IPS DF 4.7 (cell line): ENCODE measurements around the gene KIF2A.
A peak's percentile ranks its signal among the peaks of the same experiment; 100 is the strongest.

Source experiments
- DNase-seq: peaks from one replicate; pipeline ENCODE4 v3.0.0-alpha.2; 2013; ENCODE audit warnings: low spot score; ENCODE audit errors: extremely low read depth

Gene KIF2A

DNA sequence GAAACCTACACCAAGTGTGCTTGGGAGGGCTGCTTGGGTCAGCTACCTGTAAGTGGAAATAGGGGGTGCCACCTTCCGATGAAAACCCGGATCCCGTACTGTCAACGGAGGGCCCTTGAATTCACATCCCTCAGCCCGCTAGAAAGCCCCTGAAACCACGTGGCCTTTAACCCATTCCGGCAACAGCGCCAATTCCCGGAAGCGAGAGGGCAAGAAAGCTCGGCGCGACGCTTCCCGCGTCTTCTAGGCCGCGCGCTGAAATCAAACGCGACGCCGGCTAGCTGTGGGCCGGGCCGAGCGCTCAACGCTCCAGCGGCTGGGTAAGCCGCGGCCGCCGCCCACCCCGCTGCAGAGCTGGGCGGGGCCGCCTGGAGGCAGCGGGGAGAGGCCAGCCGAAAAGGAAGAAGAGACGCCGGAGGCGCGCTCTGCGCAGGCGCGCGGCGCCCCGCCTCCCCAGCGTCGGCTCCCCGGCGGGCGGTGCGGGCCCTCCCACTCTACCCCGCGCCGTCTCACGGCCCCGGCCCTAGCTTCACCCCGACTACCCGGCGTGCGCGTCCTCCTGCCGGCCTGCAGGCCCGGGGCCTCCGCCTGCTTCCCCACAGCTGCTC lies at the start of gene KIF2A:
KIF2A (plus strand) TSS at position 492 of the 608 bp plus-strand sequence. CDS start 267 bp downstream, outside the sequence.
- DNase-seq: peak; percentile 64

- DNase-seq: no peak
Observed at GRCh38 chr5:62257020-62257367, 49.0 kb upstream of the KIF2A start.

GRCh38 chr5:62258654-62259053 lies 47.4 kb upstream of the KIF2A start:
- DNase-seq: no peak

DNA sequence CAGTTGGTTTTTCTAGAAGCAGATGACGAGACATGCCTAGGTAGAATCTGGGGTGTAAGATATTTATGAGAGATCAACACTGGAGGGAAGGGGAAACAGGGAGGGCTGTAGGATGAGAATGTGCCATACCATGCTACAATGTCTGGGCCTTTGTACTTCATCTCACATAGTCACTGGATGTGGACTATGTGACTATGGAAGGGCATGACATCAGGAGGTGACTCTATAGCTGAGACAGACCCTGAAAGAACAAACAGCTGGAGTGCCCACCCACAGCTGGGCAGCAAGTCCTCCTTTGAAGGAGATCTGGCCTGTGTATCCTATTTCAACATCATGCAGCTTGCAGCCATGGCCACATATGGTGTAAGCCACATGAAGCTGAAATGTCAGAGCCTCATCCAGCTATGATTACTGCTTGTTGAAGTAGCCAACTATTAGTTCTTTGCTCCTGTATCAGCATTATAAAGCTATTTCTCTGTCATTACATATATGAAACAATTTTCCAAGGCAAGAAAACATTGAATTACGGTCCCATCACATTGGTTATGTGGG lies 46.2 kb upstream of the KIF2A start:
- no peak for DNase-seq

GRCh38 chr5:62260513-62260912 lies 45.5 kb upstream of the KIF2A start:
- DNase-seq: no peak

GRCh38 chr5:62263401-62263800 lies 42.6 kb upstream of the KIF2A start:
- no peak for DNase-seq

DNA sequence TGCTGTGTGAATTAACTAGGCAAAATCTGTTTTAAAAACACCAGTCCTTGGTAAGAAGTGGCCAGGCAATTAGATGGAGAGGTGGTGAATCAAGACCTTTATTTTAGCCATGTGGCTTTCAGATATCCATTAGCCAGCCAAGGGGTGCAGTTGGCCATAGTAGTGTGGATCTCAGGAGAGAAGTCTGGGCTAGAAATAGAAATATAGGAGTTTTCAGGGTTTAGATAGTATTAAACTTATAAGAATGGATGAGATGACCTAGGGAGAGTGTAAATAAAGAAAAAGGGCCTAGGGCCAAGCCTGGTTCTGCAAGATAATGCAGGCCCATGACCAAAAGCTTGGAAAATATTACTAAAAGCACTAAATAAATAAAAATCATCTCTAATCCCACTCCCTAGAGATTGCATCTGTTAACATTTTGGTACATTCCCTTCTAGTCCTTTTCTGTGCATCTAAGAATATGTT lies 40.3 kb upstream of the KIF2A start:
- DNase-seq: no peak

GRCh38 chr5:62266573-62266972 lies 39.4 kb upstream of the KIF2A start:
- DNase-seq: no peak

DNA sequence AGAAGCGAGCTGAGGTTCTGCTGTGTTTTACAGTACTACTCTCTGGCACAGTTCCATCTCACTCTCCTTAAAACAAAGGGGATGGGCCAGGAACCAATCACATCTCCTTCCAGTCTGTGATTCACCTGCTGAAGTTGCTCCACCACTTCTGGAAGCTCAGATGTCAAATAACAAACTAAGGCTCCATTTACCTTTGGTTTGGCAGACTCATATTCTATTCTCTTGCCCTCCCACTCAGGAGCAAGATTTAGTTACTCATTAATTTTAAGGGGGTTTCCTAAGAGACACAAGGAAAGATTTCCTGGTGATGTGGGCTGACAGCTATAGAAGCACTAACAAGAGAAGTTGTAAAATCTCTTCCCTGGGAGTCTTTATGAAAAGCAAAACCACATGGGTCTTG lies 37.8 kb upstream of the KIF2A start:
- DNase-seq: no peak

DNA sequence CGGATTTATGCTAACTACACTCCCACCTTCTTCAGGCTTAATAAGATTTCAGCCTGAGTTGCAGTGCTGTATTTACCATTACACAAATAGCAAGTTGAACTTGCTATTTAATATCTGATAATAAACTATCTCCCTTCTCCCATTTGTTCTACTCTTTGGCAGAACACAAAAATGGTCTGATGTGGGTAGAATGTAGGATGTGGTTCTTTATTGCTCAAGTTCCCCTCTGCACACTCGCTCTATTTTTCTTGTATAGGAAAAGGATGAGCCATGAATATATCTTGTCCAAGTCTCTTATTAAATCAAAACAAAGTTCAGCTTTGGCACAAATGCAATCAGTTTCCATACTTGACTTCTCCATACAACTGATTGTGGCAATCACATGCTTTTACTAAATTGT lies 37.2 kb upstream of the KIF2A start:
- DNase-seq: no peak

DNA sequence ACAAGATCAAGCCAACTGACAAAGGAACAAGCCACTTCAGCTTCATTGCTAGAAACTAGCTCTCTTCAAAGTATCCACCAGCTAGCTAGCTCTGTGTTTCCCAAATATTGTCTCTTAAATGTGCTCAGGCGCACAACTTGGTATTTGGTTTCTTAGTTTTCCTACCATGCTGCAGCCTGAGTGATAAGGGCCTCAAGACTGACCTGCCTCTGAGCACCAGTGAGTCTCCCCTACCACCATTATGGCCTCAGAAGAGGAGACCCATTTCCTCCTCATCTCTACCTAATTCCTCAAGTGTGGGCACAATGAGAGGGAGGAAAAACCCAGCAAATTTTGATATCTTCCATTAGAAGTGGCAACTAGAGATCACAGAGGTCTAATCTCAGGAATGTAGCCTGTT lies 34.6 kb upstream of the KIF2A start:
- no peak for DNase-seq

DNA sequence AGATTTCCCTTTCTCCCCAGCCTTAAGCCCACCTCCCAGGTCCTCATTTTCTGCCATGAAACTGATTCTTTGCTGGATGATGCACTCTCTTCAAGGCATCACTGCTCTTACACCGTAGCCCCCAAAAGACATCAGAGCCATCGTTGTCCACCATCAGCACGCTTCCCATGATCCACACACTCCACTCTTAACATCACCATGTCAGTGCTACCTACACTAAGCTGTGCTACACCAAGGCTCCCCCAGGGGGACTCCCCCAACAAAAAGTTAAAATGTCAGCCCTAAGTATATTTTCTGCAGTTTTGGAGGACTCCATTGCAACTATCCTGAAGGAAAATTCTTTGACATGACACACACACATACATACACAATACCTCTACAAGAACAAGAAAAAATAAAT lies 34.1 kb upstream of the KIF2A start:
- no peak for DNase-seq

DNA sequence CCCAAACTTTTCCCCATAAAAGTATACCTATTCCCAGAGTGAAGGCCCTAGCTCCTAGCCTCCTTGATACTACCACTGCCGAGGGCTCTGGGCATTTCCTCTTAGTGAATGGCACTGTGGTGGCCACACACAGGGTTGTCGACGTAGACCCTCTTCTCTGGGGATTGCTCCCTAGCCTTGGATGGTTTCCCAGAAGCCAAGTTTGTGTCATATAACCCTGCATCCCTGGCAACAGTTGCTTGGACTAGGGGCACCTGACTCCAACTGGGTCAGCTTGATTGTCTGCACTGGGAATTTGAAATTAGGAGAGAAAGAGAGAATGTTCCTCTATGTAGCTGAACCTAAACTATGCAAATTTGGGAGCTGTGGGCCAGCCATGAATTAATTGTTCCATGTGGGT lies 32.3 kb upstream of the KIF2A start:
- no peak for DNase-seq

DNA sequence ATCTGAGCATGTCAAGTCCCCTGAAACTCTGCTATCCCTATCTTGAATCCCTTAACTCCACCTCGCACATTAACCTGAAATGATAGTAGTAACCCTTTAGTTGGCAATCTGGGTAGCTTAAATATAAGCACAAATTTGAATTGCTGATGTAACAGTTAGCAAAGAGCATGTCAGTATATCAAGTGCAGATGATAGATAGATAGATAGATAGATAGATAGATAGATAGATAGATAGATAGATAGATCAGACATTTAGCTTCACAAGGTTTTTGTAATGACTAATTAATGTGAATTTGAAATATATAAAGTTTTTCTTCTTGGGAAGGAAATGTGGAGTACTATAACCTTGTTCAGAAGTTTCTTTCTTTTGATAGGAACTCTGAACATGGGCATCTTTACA lies 30.4 kb upstream of the KIF2A start:
- no peak for DNase-seq

- DNase-seq: no peak
Observed at GRCh38 chr5:62281411-62281810, 24.6 kb upstream of the KIF2A start.

GRCh38 chr5:62282064-62282463 lies 23.9 kb upstream of the KIF2A start:
- no peak for DNase-seq

GRCh38 chr5:62283005-62283404 lies 23.0 kb upstream of the KIF2A start:
- DNase-seq: no peak

DNA sequence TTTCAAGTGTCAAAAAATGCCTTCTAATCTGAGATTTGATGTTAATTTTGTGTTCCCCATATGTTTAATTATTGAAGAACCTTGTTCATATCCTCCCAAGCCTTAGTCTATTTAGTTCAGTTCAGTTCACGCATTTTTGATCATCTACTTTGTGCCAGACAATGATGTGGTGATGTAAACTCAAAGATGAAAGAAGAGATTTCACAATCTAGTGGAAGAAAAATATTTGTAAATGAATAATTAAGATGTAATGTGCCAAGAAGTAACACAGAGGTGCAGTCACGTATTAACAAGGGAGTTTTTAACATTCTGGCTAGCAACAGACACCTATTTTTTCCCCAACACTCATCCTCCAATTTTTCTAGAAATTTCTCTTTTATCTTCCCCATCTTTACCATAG lies 22.1 kb upstream of the KIF2A start:
- no peak for DNase-seq

GRCh38 chr5:62284946-62285891 lies 20.8 kb upstream of the KIF2A start:
- DNase-seq: no peak

GRCh38 chr5:62286834-62287233 lies 19.2 kb upstream of the KIF2A start:
- no peak for DNase-seq

GRCh38 chr5:62287237-62287636 lies 18.8 kb upstream of the KIF2A start:
- DNase-seq: no peak

GRCh38 chr5:62288118-62288517 lies 17.9 kb upstream of the KIF2A start:
- no peak for DNase-seq

GRCh38 chr5:62289813-62290212 lies 16.2 kb upstream of the KIF2A start:
- no peak for DNase-seq
